HG03460 (cell line): ENCODE data around the gene MYEOV.

Experiments
- ATAC-seq: cut with Tn5 transposase; IDR thresholded peaks from one replicate; pipeline ENCODE4 v1.9.1; 2021; ENCODE audit not compliant: unreplicated experiment

The MYEOV gene

GRCh38 chr11:69293819-69294505 is at the start of gene MYEOV:
MYEOV (plus strand) TSS chr11:69294155; CDS start chr11:69295355, 1,200 bp downstream.
- no peak for ATAC-seq

- no peak for ATAC-seq
Measured at GRCh38 chr11:69244266-69244665, 49.7 kb upstream of the MYEOV start.

DNA sequence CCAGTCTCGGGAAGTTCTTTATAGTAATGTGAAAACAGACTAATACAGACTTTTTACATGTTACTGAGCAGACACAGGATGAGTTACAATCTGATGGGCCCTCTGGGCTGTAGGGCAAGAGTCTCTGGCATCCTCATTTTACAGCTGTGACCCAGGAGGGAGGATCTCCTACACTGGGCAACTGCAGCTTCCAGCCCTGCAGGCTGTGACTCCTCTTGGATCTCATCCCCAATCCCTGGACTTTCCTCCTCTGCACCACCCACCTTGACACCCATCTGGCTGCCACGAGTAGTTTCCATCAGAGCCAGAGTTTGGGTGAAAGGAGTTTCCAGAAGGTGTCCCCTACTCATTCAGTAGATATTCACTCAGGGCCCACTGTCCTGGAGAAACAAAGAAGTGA is 48.9 kb upstream of the MYEOV start:
- no peak for ATAC-seq

DNA sequence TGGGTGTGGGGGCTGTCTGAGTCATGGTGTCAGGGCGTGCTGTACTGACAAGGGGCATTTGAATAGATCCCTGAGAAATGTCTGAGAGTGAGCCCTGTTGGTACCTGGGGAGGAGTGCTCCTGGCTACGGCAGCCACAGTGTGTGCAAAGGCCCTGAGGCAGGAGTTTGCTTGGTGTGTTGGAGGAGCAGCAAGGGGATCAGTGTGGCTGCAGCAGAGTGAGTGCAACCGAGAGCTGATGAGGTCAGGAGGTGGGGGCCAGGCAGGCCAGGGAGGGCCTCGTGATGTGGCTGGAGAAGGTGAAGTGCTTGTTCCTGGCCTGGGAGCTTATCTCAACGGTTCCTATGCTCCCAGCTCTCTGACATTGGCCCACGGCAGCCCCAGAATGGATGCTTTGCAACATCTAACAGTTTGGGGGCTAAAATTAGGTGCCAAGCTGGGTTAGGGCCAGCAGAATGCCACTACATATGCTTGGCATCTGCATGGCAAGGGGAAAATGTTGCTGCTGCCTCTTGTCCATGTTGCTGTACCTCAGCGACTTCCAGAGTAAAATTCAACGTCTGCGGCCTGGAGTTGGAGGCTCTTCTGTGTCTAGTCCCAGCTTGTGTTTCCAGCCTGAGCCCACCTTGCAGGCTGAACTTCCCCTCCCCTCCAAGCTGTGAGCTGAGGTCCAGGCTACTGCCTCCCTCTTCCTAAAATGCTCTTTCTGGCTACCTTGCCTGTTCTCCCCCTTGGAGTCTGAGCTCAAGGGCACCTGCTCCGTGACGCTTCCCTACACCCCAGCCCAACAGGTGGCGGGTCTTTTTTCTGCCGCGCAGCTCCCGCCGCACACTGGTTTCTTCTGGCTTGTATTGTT is 48.2 kb upstream of the MYEOV start:
- ATAC-seq, result no peak

- ATAC-seq, result no peak
Measured at GRCh38 chr11:69249311-69250185, 44.4 kb upstream of the MYEOV start.

DNA sequence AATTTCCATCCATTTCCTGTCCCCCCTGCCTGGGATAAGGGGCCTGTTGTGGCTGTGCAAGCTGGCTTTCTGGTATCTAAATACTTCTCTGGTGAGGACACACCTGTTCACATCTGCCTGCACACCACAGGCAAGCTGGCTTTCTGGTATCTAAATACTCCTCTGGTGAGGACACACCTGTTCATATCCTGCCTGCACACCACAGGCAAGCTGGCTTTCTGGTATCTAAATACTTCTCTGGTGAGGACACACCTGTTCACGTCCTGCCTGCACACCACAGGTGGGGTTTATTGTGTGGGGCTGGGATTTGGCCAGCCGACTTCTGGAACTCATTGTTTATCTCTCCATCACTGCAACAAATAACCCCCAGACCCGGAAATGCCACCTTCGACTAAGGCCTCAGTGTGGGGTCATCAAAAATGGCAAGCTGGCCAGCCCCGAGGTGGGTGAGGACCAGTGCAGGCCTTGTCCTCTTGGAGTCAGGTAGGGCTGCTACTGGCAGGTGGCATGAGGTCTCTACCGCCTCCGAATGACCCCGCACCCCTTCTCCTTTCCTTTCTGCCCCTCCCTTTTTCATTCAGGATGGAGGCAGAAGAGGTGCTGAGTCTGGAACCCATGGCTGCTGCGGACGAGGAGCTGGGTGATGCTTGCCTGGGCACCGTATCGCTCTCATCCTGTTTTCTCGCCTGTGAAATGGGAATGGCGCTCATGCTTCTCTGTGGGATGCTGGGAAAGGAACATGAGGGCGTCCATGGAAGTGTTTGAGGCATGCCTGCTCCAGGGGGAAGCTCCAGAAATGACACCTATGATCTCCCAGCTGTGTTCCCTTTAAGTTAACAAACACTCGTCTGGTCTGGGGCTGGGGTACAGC is 43.5 kb upstream of the MYEOV start:
- ATAC-seq, result no peak

DNA sequence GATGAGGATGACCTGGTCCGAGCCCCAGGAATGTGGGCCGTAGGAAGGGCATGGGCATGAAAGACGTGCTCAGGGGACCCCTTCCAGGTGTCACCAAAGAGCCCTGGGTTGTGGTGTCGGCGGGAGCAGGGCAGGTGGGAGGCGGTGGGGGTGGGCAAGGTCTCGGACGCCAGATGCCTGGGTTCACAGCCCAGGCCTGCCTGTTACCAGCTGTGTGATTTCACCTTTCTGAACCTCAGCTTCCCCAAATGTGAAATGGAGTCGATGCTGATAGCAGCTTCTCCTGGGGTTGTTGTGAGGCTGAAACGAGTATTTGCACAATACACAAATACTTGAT is 42.9 kb upstream of the MYEOV start:
- ATAC-seq, result no peak

DNA sequence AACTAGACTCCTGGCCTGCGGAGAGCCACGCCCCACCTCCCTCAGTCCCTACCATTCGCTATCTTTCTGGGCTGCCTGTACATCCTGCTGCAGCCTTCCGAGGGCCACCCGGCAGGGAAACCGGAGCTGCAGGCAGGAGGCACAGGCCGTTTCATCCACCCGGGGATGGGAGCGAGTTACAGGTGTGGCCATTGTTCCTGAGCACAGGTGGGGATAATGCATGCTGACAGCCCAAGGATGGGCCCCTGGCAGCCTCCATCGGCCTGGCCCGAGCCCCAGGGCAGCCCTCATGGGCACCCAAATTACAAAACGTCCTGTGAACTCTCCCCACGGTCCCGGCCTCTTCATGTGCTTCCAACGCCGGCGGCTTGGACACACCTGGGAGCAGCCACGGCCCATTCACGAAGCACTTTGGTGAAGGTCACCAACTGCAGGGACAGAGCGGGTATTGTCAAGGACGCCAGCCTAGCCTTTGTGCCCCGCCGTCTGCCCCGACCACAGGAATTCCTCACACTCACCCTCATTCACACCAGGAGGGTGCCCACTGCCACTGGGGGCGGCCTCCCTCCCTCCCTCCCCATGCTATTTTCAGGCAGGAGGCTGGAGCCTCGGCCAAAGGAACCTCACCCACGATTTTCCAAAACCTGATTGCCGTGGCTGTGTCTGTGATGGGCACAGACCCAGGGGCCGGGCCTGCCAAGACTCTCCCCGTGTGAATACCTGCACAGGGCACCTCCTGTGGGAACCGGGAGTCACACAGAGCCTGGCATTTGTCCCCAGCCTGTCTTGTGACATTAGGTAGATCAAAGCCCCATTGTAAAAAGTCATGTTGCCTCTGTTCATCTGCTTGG is 42.1 kb upstream of the MYEOV start:
- ATAC-seq, result no peak

DNA sequence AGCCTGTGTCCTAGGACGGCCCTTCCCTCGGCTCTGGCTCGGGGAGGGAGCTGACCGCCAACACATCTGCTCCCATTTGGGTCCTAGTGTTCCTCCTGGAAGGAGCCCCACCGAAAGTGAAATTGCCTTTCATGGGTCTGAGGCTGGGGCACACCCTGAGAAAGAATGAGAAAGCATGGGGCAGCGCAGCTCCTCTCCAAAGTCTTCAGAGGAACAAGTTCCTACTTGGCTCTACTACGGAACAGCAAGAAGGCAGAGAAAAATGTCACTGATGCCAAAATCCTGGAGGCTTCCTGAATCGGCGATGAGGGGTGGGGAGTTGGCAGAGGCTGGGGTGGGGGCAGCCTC is 41.5 kb upstream of the MYEOV start:
- ATAC-seq, result no peak

- no peak for ATAC-seq
Measured at GRCh38 chr11:69253028-69253427, 40.9 kb upstream of the MYEOV start.

DNA sequence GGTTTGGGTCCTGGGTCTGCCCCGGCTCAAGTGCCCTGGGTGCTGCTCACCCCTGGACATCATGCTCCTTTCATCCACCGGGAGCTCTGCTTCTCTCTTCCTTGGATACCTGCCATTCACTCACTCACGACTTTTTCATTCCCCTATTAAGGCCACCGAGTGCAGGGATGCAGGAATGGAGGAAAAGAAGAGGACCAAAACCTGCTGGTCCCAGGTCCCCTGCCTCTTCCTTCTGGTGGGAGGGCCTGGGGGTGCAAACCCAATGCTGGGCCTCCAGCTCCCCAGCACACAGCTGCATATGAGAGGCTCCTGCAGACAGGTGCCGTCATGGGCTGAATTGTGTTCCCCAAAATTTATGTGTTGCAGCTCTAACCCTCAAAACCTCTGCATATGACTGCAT is 36.8 kb upstream of the MYEOV start:
- no peak for ATAC-seq

DNA sequence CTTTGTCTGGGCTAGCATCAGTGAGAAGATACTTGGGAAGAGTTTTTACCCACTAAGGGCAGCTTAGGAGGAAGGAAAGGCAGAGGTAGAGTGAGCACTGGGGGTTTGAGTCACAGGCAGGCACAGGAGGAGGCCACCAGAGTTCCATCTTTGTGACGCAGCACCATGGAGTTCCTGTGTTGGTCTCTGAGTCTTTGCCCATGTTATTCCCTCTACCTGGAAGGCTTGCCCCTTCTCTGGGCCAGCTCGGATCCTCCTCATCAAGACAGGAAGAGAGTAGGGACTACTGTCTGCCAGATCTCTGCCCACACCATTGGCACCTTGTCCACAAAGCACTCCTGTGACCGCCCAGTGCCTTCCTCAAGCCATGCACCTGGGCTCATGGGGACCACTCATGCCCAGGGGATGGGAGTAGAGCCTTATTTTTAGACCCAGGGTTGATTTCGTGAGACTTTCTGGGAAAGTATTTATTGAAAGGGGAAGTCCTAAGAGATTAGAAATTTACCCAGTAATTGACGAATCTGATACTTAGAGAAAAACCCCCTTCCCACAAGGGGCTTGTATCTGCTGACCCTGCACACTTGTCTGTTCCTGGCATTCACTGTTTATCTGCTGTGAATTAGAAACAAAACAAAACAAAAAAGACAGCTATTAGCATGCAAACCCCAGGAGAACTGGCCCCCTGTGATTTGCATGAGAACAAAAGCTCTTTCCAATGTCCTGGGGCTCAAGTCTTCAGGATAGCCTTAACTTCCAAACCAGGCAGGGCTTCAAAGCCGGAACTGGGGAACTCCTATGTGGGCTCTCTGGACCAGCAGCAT is 35.9 kb upstream of the MYEOV start:
- ATAC-seq, result no peak

- no peak for ATAC-seq
Measured at GRCh38 chr11:69259096-69259495, 34.9 kb upstream of the MYEOV start.

- ATAC-seq, result no peak
Measured at GRCh38 chr11:69260622-69261021, 33.3 kb upstream of the MYEOV start.

GRCh38 chr11:69261116-69261515 is 32.8 kb upstream of the MYEOV start:
- no peak for ATAC-seq

- ATAC-seq, result no peak
Measured at GRCh38 chr11:69262918-69263735, 30.8 kb upstream of the MYEOV start.

DNA sequence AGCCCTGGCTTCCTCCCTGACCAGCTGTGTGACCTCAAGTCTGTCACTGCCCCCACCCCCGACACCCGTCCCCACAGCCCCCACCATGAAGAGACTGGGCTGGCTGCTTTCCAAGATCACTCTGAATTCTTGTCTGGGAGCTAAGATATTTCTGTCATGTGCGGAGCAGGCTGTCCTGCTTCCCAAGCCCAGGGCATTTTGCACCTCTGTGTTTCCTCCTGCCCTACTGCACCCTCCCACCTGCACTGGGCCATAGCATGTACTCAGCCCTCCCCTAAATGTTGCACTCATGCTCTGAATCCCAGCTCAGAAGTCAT is 30.3 kb upstream of the MYEOV start:
- ATAC-seq, result no peak

GRCh38 chr11:69264486-69264885 is 29.5 kb upstream of the MYEOV start:
- ATAC-seq, result no peak
